MM.1S (cell line): ENCODE results near the gene TMCO4.

Source experiments
- DNase-seq: peaks from one replicate; pipeline ENCODE4 v3.0.0-alpha.2; 2015
- H2AFZ ChIP-seq: fragments of 300-600 bp; sonication (generic); 2 replicates; pipeline ENCODE4 v1.6.0; 2016; ENCODE audit warnings: antibody characterized with exemption, low read length
- H3F3A ChIP-seq: fragments of 300-600 bp; sonication (generic); 2 replicates; pipeline ENCODE4 v1.6.1; 2016; ENCODE audit warnings: mild to moderate bottlenecking, antibody characterized with exemption, low read length, moderate library complexity, mixed read lengths; ENCODE audit not compliant: insufficient read depth
- H3K27ac ChIP-seq: fragments of 300-600 bp; sonication (generic); 2 replicates; pipeline ENCODE4 v1.5.1; 2016; ENCODE audit warnings: mild to moderate bottlenecking, low read length
- H3K27me3 ChIP-seq: fragments of 300-600 bp; sonication (generic); replicated peaks from 2 replicates; pipeline ENCODE4 v1.6.0; 2016; ENCODE audit warnings: low read length; ENCODE audit not compliant: insufficient read depth
- H3K36me3 ChIP-seq: fragments of 300-600 bp; sonication (generic); replicated peaks from 2 replicates; pipeline ENCODE4 v1.6.1; 2016; ENCODE audit warnings: mild to moderate bottlenecking, low read length, mixed read lengths; ENCODE audit not compliant: insufficient read depth
- H3K4me1 ChIP-seq: fragments of 300-600 bp; sonication (generic); 2 replicates; pipeline ENCODE4 v1.6.1; 2016; ENCODE audit warnings: low read length, mixed read lengths
- H3K4me2 ChIP-seq: fragments of 300-600 bp; sonication (generic); 2 replicates; pipeline ENCODE4 v1.6.0; 2016; ENCODE audit warnings: low read depth, low read length
- H3K4me3 ChIP-seq: fragments of 300-600 bp; sonication (generic); 2 replicates; pipeline ENCODE4 v1.5.1; 2016; ENCODE audit warnings: low read length, mixed read lengths
- H3K79me2 ChIP-seq: fragments of 300-600 bp; sonication (generic); 2 replicates; pipeline ENCODE4 v1.6.1; 2016; ENCODE audit warnings: mixed run types, low read length, mixed read lengths
- H3K9ac ChIP-seq: fragments of 300-600 bp; sonication (generic); 2 replicates; pipeline ENCODE4 v1.6.1; 2016; ENCODE audit warnings: low read length, mixed read lengths
- H3K9me2 ChIP-seq: fragments of 300-600 bp; sonication (generic); replicated peaks from 2 replicates; pipeline ENCODE4 v1.6.1; 2016; ENCODE audit warnings: mild to moderate bottlenecking, low read length, mixed read lengths; ENCODE audit not compliant: insufficient read depth
- H3K9me3 ChIP-seq: fragments of 300-600 bp; sonication (generic); replicated peaks from 2 replicates; pipeline ENCODE4 v1.6.1; 2016; ENCODE audit warnings: mild to moderate bottlenecking, low read length, mixed read lengths; ENCODE audit not compliant: insufficient read depth
- H4K20me1 ChIP-seq: fragments of 300-600 bp; sonication (generic); 2 replicates; pipeline ENCODE4 v1.6.1; 2016; ENCODE audit warnings: mild to moderate bottlenecking, low read length, moderate library complexity, mixed read lengths; ENCODE audit not compliant: insufficient read depth
- CTCF ChIP-seq: fragments of 300-600 bp; sonication (generic); IDR thresholded peaks from 2 replicates; pipeline ENCODE4 v1.5.1; 2016; ENCODE audit warnings: antibody characterized with exemption, low read length, mixed read lengths
- EZH2 ChIP-seq: fragments of 300-600 bp; sonication (generic); optimal IDR thresholded peaks from 2 replicates; pipeline ENCODE3; 2017; ENCODE audit warnings: low read depth, mild to moderate bottlenecking, antibody characterized with exemption, low read length, mixed read lengths
- EZH2phosphoT487 ChIP-seq: fragments of 300-600 bp; sonication (generic); IDR thresholded peaks from 2 replicates; pipeline ENCODE4 v1.6.1; 2018; ENCODE audit warnings: antibody characterized with exemption, low read length

Gene TMCO4

GRCh38 chr1:19845555-19845954, 45.8 kb upstream of the TMCO4 start:
- H3K36me3 ChIP-seq, result no peaks in the 10 kb centered on the region
- TF ChIP-seq EZH2 (no peak), EZH2phosphoT487 (no peak), CTCF (no peak)
- no peak for DNase-seq
- no peak overlapping the region for H2AFZ ChIP-seq
- H3K4me2 ChIP-seq, result no peak overlapping the region
- H3F3A ChIP-seq, result no peaks in the 10 kb centered on the region
- no peak overlapping the region for H3K27ac ChIP-seq
- H3K9ac ChIP-seq, result no peak overlapping the region
- H3K79me2 ChIP-seq, result no peaks in the 10 kb centered on the region
- no peaks in the 10 kb centered on the region for H3K9me3 ChIP-seq
- no peaks in the 10 kb centered on the region for H4K20me1 ChIP-seq
- no peaks in the 10 kb centered on the region for H3K9me2 ChIP-seq
- no peaks in the 10 kb centered on the region for H3K27me3 ChIP-seq
- H3K4me1 ChIP-seq, result no peaks in the 10 kb centered on the region
- no peak overlapping the region for H3K4me3 ChIP-seq

DNA sequence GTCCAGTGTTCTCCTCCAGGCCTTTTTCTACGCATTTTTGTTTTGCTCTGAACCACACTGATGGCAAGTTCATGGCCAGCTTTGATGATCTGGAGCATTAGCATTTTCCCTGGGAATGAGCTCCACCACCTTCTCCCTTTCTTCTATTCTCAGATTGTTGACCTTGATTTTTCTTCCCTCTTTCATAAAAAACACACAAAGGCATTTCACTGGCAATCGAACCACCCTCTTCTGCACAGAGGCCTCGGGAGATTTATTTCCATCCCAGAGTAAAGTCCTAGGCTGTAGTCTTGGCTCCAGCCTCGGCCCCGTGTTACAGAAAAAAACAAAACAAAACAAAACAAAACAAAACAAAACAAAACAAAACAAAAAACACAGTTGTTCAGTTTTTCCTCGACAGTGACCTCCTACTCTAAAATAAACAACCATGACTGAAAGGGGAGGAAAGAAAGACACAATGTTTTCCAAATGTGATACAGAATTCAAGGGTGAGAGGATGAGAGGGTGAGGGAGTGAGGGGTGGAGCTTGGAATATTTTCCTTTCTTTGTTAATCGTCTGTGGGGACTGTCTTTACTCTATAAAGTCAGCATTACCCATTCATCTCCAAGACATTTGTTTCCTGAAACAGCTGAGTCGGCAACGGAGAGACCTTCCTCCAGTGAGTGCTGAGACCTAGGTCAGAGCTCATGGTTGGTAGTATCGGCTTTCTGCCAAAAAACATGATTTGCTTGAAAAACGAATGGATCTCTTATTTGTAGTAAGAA, 45.2 kb upstream of the TMCO4 start:
- H2AFZ ChIP-seq, result no peak overlapping the region
- no peaks in the 10 kb centered on the region for H3K9me2 ChIP-seq
- H3K36me3 ChIP-seq, result no peaks in the 10 kb centered on the region
- no peak overlapping the region for H3K4me2 ChIP-seq
- no peak for DNase-seq
- H3K27ac ChIP-seq, result no peak overlapping the region
- no peaks in the 10 kb centered on the region for H4K20me1 ChIP-seq
- no peak for TF ChIP-seq EZH2phosphoT487
- TF ChIP-seq CTCF, result no peak
- TF ChIP-seq EZH2, result no peak
- H3K9me3 ChIP-seq, result no peaks in the 10 kb centered on the region
- no peaks in the 10 kb centered on the region for H3K4me1 ChIP-seq
- H3K79me2 ChIP-seq, result no peaks in the 10 kb centered on the region
- no peaks in the 10 kb centered on the region for H3F3A ChIP-seq
- no peaks in the 10 kb centered on the region for H3K27me3 ChIP-seq
- no peak overlapping the region for H3K9ac ChIP-seq
- no peak overlapping the region for H3K4me3 ChIP-seq

DNA sequence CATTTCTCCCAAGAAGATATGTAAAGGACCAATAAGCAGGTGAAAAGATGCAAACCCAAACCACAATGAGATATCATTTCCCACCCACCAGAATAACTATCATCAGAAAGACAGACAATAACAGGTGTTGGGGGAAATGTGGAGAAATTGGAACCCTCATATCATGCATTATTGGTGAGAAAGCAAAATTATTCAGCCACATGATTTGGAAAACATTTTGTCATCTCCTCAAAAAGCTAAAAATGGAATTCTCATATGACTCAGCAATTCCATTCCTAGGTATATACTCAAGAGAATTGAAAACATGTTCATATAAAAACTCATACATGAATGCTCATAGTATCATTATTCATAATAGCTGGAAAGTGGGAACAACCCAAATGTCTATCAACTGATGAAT, 40.5 kb upstream of the TMCO4 start:
- Histone ChIP-seq H3K36me3 (no peaks in the 10 kb centered on the region), H3K4me3 (no peak overlapping the region), H3K79me2 (no peaks in the 10 kb centered on the region), H3K9me3 (no peaks in the 10 kb centered on the region), H3K27me3 (no peaks in the 10 kb centered on the region), H4K20me1 (no peaks in the 10 kb centered on the region), H3K4me1 (no peaks in the 10 kb centered on the region), H3K4me2 (no peak overlapping the region), H3F3A (no peaks in the 10 kb centered on the region), H3K9me2 (no peaks in the 10 kb centered on the region), H3K9ac (no peak overlapping the region), H2AFZ (no peak overlapping the region), H3K27ac (no peak overlapping the region)
- TF ChIP-seq EZH2 (no peak), EZH2phosphoT487 (no peak), CTCF (no peak)
- no peak for DNase-seq
